Activated naive CD4-positive, alpha-beta T cell treated with anti-CD3 and anti-CD28 coated beads, Interleukin-2, amount 50 U/mL, for 24 hours (primary cell): ENCODE measurements around the gene ISM2.

Source experiments
- H3K27ac Mint-ChIP-seq: one replicate; pipeline ENCODE4 v1.8.0; 2021; ENCODE audit warnings: mild to moderate bottlenecking, mixed read lengths
- H3K27me3 Mint-ChIP-seq: one replicate; pipeline ENCODE4 v1.8.0; 2021; ENCODE audit warnings: mixed read lengths
- H3K36me3 Mint-ChIP-seq: one replicate; pipeline ENCODE4 v1.8.0; 2021; ENCODE audit warnings: mixed read lengths
- H3K4me1 Mint-ChIP-seq: one replicate; pipeline ENCODE4 v1.8.0; 2021; ENCODE audit warnings: mixed read lengths
- H3K4me3 Mint-ChIP-seq: one replicate; pipeline ENCODE4 v1.8.0; 2021; ENCODE audit warnings: mild to moderate bottlenecking, mixed read lengths
- H3K9me3 Mint-ChIP-seq: one replicate; pipeline ENCODE4 v1.8.0; 2021; ENCODE audit warnings: mixed read lengths

The ISM2 gene

GRCh38 chr14:77488558-77488957, 10.1 kb downstream of the ISM2 start:
- H3K27ac Mint-ChIP-seq, result no peak overlapping the region
- no peaks in the 10 kb centered on the region for H3K36me3 Mint-ChIP-seq
- H3K4me3 Mint-ChIP-seq, result no peak overlapping the region
- no peaks in the 10 kb centered on the region for H3K9me3 Mint-ChIP-seq
- no peaks in the 10 kb centered on the region for H3K4me1 Mint-ChIP-seq
- H3K27me3 Mint-ChIP-seq, result no peaks in the 10 kb centered on the region

GRCh38 chr14:77485901-77486678, 12.5 kb downstream of the ISM2 start:
- H3K36me3 Mint-ChIP-seq, result no peaks in the 10 kb centered on the region
- no peak overlapping the region for H3K27ac Mint-ChIP-seq
- no peaks in the 10 kb centered on the region for H3K9me3 Mint-ChIP-seq
- H3K4me1 Mint-ChIP-seq, result no peaks in the 10 kb centered on the region
- no peaks in the 10 kb centered on the region for H3K27me3 Mint-ChIP-seq
- no peak overlapping the region for H3K4me3 Mint-ChIP-seq

GRCh38 chr14:77485256-77485655, 13.4 kb downstream of the ISM2 start:
- Mint-ChIP-seq H3K36me3 (no peaks in the 10 kb centered on the region), H3K27ac (no peak overlapping the region), H3K4me1 (no peaks in the 10 kb centered on the region), H3K4me3 (no peak overlapping the region), H3K27me3 (no peaks in the 10 kb centered on the region), H3K9me3 (no peaks in the 10 kb centered on the region)

GRCh38 chr14:77482422-77482821, 16.2 kb downstream of the ISM2 start:
- H3K4me3 Mint-ChIP-seq, result no peak overlapping the region
- no peaks in the 10 kb centered on the region for H3K36me3 Mint-ChIP-seq
- peak overlapping the region; percentile 76 for H3K27ac Mint-ChIP-seq
- no peaks in the 10 kb centered on the region for H3K4me1 Mint-ChIP-seq
- no peaks in the 10 kb centered on the region for H3K9me3 Mint-ChIP-seq
- no peaks in the 10 kb centered on the region for H3K27me3 Mint-ChIP-seq

- Mint-ChIP-seq H3K4me3 (no peak overlapping the region), H3K27me3 (no peaks in the 10 kb centered on the region), H3K36me3 (no peaks in the 10 kb centered on the region), H3K4me1 (no peaks in the 10 kb centered on the region), H3K9me3 (no peaks in the 10 kb centered on the region), H3K27ac (no peak overlapping the region)
Measured at GRCh38 chr14:77478796-77479195, 19.8 kb downstream of the ISM2 start.

GRCh38 chr14:77478029-77478428, 20.6 kb downstream of the ISM2 start:
- Mint-ChIP-seq H3K27me3 (no peaks in the 10 kb centered on the region), H3K4me3 (no peak overlapping the region)

GRCh38 chr14:77475432-77476115, 23.0 kb downstream of the ISM2 start:
- Mint-ChIP-seq H3K4me3 (no peak overlapping the region), H3K9me3 (no peaks in the 10 kb centered on the region), H3K27me3 (no peaks in the 10 kb centered on the region), H3K36me3 (no peaks in the 10 kb centered on the region), H3K4me1 (no peaks in the 10 kb centered on the region), H3K27ac (no peak overlapping the region)

More at GRCh38 chr14:77478029-77478428, 20.6 kb downstream of the ISM2 start:
- H3K27ac Mint-ChIP-seq, result no peak overlapping the region
- H3K36me3 Mint-ChIP-seq, result no peaks in the 10 kb centered on the region
- no peaks in the 10 kb centered on the region for H3K9me3 Mint-ChIP-seq
- no peaks in the 10 kb centered on the region for H3K4me1 Mint-ChIP-seq

GRCh38 chr14:77474479-77475177, 24.0 kb downstream of the ISM2 start:
- Mint-ChIP-seq H3K4me3 (no peak overlapping the region), H3K36me3 (no peaks in the 10 kb centered on the region), H3K9me3 (no peaks in the 10 kb centered on the region), H3K4me1 (no peaks in the 10 kb centered on the region), H3K27ac (no peak overlapping the region), H3K27me3 (no peaks in the 10 kb centered on the region)

GRCh38 chr14:77473921-77474320, 24.7 kb downstream of the ISM2 start:
- peaks cover 5% of the 10 kb centered on the region for H3K36me3 Mint-ChIP-seq
- H3K4me1 Mint-ChIP-seq, result no peaks in the 10 kb centered on the region
- H3K9me3 Mint-ChIP-seq, result no peaks in the 10 kb centered on the region
- no peak overlapping the region for H3K4me3 Mint-ChIP-seq
- H3K27me3 Mint-ChIP-seq, result no peaks in the 10 kb centered on the region
- no peak overlapping the region for H3K27ac Mint-ChIP-seq

GRCh38 chr14:77470224-77470870, 28.3 kb downstream of the ISM2 start:
- no peaks in the 10 kb centered on the region for H3K9me3 Mint-ChIP-seq
- H3K4me3 Mint-ChIP-seq, result no peak overlapping the region
- H3K4me1 Mint-ChIP-seq, result no peaks in the 10 kb centered on the region
- peaks cover 14% of the 10 kb centered on the region for H3K36me3 Mint-ChIP-seq
- H3K27me3 Mint-ChIP-seq, result no peaks in the 10 kb centered on the region
- no peak overlapping the region for H3K27ac Mint-ChIP-seq

GRCh38 chr14:77469539-77469938, 29.1 kb downstream of the ISM2 start:
- H3K4me3 Mint-ChIP-seq, result no peak overlapping the region
- H3K27ac Mint-ChIP-seq, result no peak overlapping the region
- no peaks in the 10 kb centered on the region for H3K27me3 Mint-ChIP-seq
- no peaks in the 10 kb centered on the region for H3K9me3 Mint-ChIP-seq
- H3K36me3 Mint-ChIP-seq, result peaks cover 20% of the 10 kb centered on the region
- no peaks in the 10 kb centered on the region for H3K4me1 Mint-ChIP-seq

- Mint-ChIP-seq H3K4me1 (no peaks in the 10 kb centered on the region), H3K4me3 (no peak overlapping the region), H3K9me3 (no peaks in the 10 kb centered on the region), H3K27ac (no peak overlapping the region), H3K27me3 (no peaks in the 10 kb centered on the region), H3K36me3 (peaks cover 20% of the 10 kb centered on the region)
Measured at GRCh38 chr14:77469067-77469505, 29.5 kb downstream of the ISM2 start.

- no peaks in the 10 kb centered on the region for H3K27me3 Mint-ChIP-seq
- no peak overlapping the region for H3K27ac Mint-ChIP-seq
- no peak overlapping the region for H3K4me3 Mint-ChIP-seq
- peaks cover 20% of the 10 kb centered on the region for H3K36me3 Mint-ChIP-seq
- H3K9me3 Mint-ChIP-seq, result no peaks in the 10 kb centered on the region
- no peaks in the 10 kb centered on the region for H3K4me1 Mint-ChIP-seq
Measured at GRCh38 chr14:77467801-77468200, 30.8 kb downstream of the ISM2 start.

- H3K27ac Mint-ChIP-seq, result peak overlapping the region; percentile 96
- H3K9me3 Mint-ChIP-seq, result no peaks in the 10 kb centered on the region
- H3K4me1 Mint-ChIP-seq, result peaks cover 50% of the 10 kb centered on the region
- peaks cover 21% of the 10 kb centered on the region for H3K36me3 Mint-ChIP-seq
- H3K27me3 Mint-ChIP-seq, result no peaks in the 10 kb centered on the region
- peak overlapping the region; percentile 100 for H3K4me3 Mint-ChIP-seq
Measured at GRCh38 chr14:77459072-77459723, 39.4 kb downstream of the ISM2 start.

- Mint-ChIP-seq H3K4me3 (peak overlapping the region; percentile 100), H3K4me1 (peaks cover 50% of the 10 kb centered on the region), H3K27ac (peak overlapping the region; percentile 100), H3K36me3 (peaks cover 21% of the 10 kb centered on the region), H3K9me3 (no peaks in the 10 kb centered on the region), H3K27me3 (no peaks in the 10 kb centered on the region)
Measured at GRCh38 chr14:77458249-77458950, 40.2 kb downstream of the ISM2 start.
